ENCODE data around the gene BRAT1.

BRAT1 gene

GRCh38 chr7:2514473-2515423, 40.6 kb downstream of the BRAT1 start:
- TF ChIP-seq ZNF274 (IDR thresholded peaks at IDR 0.05; ENCODE audit: low read depth, low read length), result no peak
- no peak overlapping the region for H3K4me3 ChIP-seq (ENCODE audit: low read length)

GRCh38 chr7:2513702-2514101, 41.6 kb downstream of the BRAT1 start:
- H3K4me3 ChIP-seq (ENCODE audit: low read length), result no peak overlapping the region
- no peak for TF ChIP-seq ZNF274 (IDR thresholded peaks at IDR 0.05; ENCODE audit: low read depth, low read length)

GRCh38 chr7:2512713-2513112, 42.6 kb downstream of the BRAT1 start:
- no peak for TF ChIP-seq ZNF274 (IDR thresholded peaks at IDR 0.05; ENCODE audit: low read depth, low read length)
- H3K4me3 ChIP-seq (ENCODE audit: low read length), result no peak overlapping the region

GRCh38 chr7:2512179-2512661, 43.1 kb downstream of the BRAT1 start:
- TF ChIP-seq ZNF274 (IDR thresholded peaks at IDR 0.05; ENCODE audit: low read depth, low read length), result no peak
- no peak overlapping the region for H3K4me3 ChIP-seq (ENCODE audit: low read length)

- TF ChIP-seq ZNF274 (IDR thresholded peaks at IDR 0.05; ENCODE audit: low read depth, low read length), result no peak
- no peak overlapping the region for H3K4me3 ChIP-seq (ENCODE audit: low read length)
These were observed 43.6 kb downstream of the BRAT1 start for GRCh38 chr7:2511769-2512168.

GRCh38 chr7:2510909-2511768, 44.2 kb downstream of the BRAT1 start:
- no peak overlapping the region; the same call in 1 of the 2 replicates for H3K4me3 ChIP-seq (ENCODE audit: low read length)
- no peak for TF ChIP-seq ZNF274 (IDR thresholded peaks at IDR 0.05; ENCODE audit: low read depth, low read length)

- no peak overlapping the region for H3K4me3 ChIP-seq (ENCODE audit: low read length)
- no peak for TF ChIP-seq ZNF274 (IDR thresholded peaks at IDR 0.05; ENCODE audit: low read depth, low read length)
These were observed 45.1 kb downstream of the BRAT1 start for GRCh38 chr7:2510130-2510776.

GRCh38 chr7:2509298-2509906, 45.9 kb downstream of the BRAT1 start:
- no peak for TF ChIP-seq ZNF274 (IDR thresholded peaks at IDR 0.05; ENCODE audit: low read depth, low read length)
- no peak overlapping the region for H3K4me3 ChIP-seq (ENCODE audit: low read length)

- TF ChIP-seq ZNF274 (IDR thresholded peaks at IDR 0.05; ENCODE audit: low read depth, low read length), result no peak
- H3K4me3 ChIP-seq (ENCODE audit: low read length), result no peak overlapping the region; the same call in 1 of the 2 replicates
These were observed 46.8 kb downstream of the BRAT1 start for GRCh38 chr7:2508327-2509215.

GRCh38 chr7:2507917-2508306, 47.4 kb downstream of the BRAT1 start:
- TF ChIP-seq ZNF274 (IDR thresholded peaks at IDR 0.05; ENCODE audit: low read depth, low read length), result no peak
- no peak overlapping the region for H3K4me3 ChIP-seq (ENCODE audit: low read length)

GRCh38 chr7:2507208-2507916, 48.0 kb downstream of the BRAT1 start:
- no peak overlapping the region for H3K4me3 ChIP-seq (ENCODE audit: low read length)
- TF ChIP-seq ZNF274 (IDR thresholded peaks at IDR 0.05; ENCODE audit: low read depth, low read length), result no peak

GRCh38 chr7:2505401-2505800, 49.9 kb downstream of the BRAT1 start:
- no peak overlapping the region for H3K4me3 ChIP-seq (ENCODE audit: low read length)
- no peak for TF ChIP-seq ZNF274 (IDR thresholded peaks at IDR 0.05; ENCODE audit: low read depth, low read length)

Data from GM08714 (cell line).